Measurements from ENCODE around the gene RAB33B. TPM values are rescaled to one million over a fixed set of nuclear protein-coding genes. Genes with fewer than 3 reads are reported as not detected.

RAB33B gene
- total RNA-seq, 1 experiment from 2014 or later: 8.4 TPM

- DNase-seq: no peak
- Histone ChIP-seq H3K27ac (no peak overlapping the region), H3K36me3 (peaks cover 15% of the 10 kb centered on the region; the same call in 1 of the 2 replicates), H3K27me3 (no peaks in the 10 kb centered on the region), H3K4me3 (no peak overlapping the region), H3K9me3 (replicated peaks) (no peaks in the 10 kb centered on the region), H3K4me1 (no peaks in the 10 kb centered on the region)
Measured at GRCh38 chr4:139509727-139510410, 55.9 kb downstream of the RAB33B start.

GRCh38 chr4:139511320-139511719, 57.4 kb downstream of the RAB33B start:
- DNase-seq: no peak
- H3K27me3 ChIP-seq: no peaks in the 10 kb centered on the region
- no peaks in the 10 kb centered on the region for H3K9me3 ChIP-seq (replicated peaks)
- peaks cover 21% of the 10 kb centered on the region; the same call in 1 of the 2 replicates for H3K36me3 ChIP-seq
- no peak overlapping the region for H3K4me3 ChIP-seq
- no peak overlapping the region for H3K27ac ChIP-seq
- no peaks in the 10 kb centered on the region for H3K4me1 ChIP-seq

GRCh38 chr4:139514382-139515059, 60.6 kb downstream of the RAB33B start:
- Histone ChIP-seq H3K36me3 (peaks cover 37% of the 10 kb centered on the region), H3K27me3 (no peaks in the 10 kb centered on the region), H3K9me3 (replicated peaks) (no peaks in the 10 kb centered on the region), H3K4me1 (no peaks in the 10 kb centered on the region), H3K4me3 (no peak overlapping the region), H3K27ac (no peak overlapping the region)
- DNase-seq: no peak

- Histone ChIP-seq H3K9me3 (replicated peaks) (no peaks in the 10 kb centered on the region), H3K4me1 (no peaks in the 10 kb centered on the region), H3K27ac (no peak overlapping the region), H3K27me3 (no peaks in the 10 kb centered on the region), H3K36me3 (peaks cover 45% of the 10 kb centered on the region), H3K4me3 (no peak overlapping the region)
- no peak for DNase-seq
Measured at GRCh38 chr4:139515531-139515958, 61.6 kb downstream of the RAB33B start.

GRCh38 chr4:139521754-139522401, 68.0 kb downstream of the RAB33B start:
- no peak overlapping the region for H3K4me3 ChIP-seq
- H3K27me3 ChIP-seq: no peaks in the 10 kb centered on the region
- no peak overlapping the region for H3K27ac ChIP-seq

GRCh38 chr4:139522457-139522856, 68.5 kb downstream of the RAB33B start:
- no peaks in the 10 kb centered on the region for H3K9me3 ChIP-seq (replicated peaks)
- no peaks in the 10 kb centered on the region for H3K27me3 ChIP-seq
- peak; percentile 18 to 44 for DNase-seq
- peaks cover 39% of the 10 kb centered on the region for H3K36me3 ChIP-seq
- H3K4me1 ChIP-seq: no peaks in the 10 kb centered on the region
- H3K4me3 ChIP-seq: no peak overlapping the region
- H3K27ac ChIP-seq: no peak overlapping the region

More at GRCh38 chr4:139521754-139522401, 68.0 kb downstream of the RAB33B start:
- DNase-seq: no peak
- peaks cover 39% of the 10 kb centered on the region for H3K36me3 ChIP-seq
- no peaks in the 10 kb centered on the region for H3K9me3 ChIP-seq (replicated peaks)
- H3K4me1 ChIP-seq: no peaks in the 10 kb centered on the region

GRCh38 chr4:139523076-139523475, 69.2 kb downstream of the RAB33B start:
- Histone ChIP-seq H3K9me3 (replicated peaks) (no peaks in the 10 kb centered on the region), H3K27ac (no peak overlapping the region), H3K4me1 (no peaks in the 10 kb centered on the region; the same call in 1 of the 2 replicates), H3K27me3 (no peaks in the 10 kb centered on the region), H3K4me3 (no peak overlapping the region), H3K36me3 (peaks cover 41% of the 10 kb centered on the region)
- DNase-seq: no peak

- Histone ChIP-seq H3K4me1 (peaks cover 10% of the 10 kb centered on the region), H3K4me3 (no peak overlapping the region), H3K27me3 (no peaks in the 10 kb centered on the region), H3K36me3 (peaks cover 40% of the 10 kb centered on the region), H3K27ac (no peak overlapping the region), H3K9me3 (replicated peaks) (no peaks in the 10 kb centered on the region)
- no peak for DNase-seq
Measured at GRCh38 chr4:139524062-139524631, 70.2 kb downstream of the RAB33B start.

- H3K36me3 ChIP-seq: peaks cover 34% of the 10 kb centered on the region
- H3K27me3 ChIP-seq: no peaks in the 10 kb centered on the region
- H3K4me1 ChIP-seq: peaks cover 10% of the 10 kb centered on the region
- H3K9me3 ChIP-seq (replicated peaks): no peaks in the 10 kb centered on the region
- no peak overlapping the region for H3K27ac ChIP-seq
- H3K4me3 ChIP-seq: no peak overlapping the region
- no peak for DNase-seq
Measured at GRCh38 chr4:139525414-139525813, 71.5 kb downstream of the RAB33B start.

Other genes starting within 250 kb of the RAB33B start
- gene MGARP, start 173.9 kb upstream of the RAB33B start, total RNA-seq (2014; rRNA removed; shearing (Covaris generic)): 22.3 and 27.2 TPM in 2 replicates
- gene NAA15, start 152.6 kb upstream of the RAB33B start, total RNA-seq (2014; rRNA removed; shearing (Covaris generic)): 80.3 and 82.0 TPM in 2 replicates
- gene NDUFC1, start 151.6 kb upstream of the RAB33B start, total RNA-seq (2014; rRNA removed; shearing (Covaris generic)): 40.0 and 44.1 TPM in 2 replicates
- 26.3 and 26.8 TPM in 2 replicates for gene SETD7, start 102.1 kb downstream of the RAB33B start, total RNA-seq (2014; rRNA removed; shearing (Covaris generic))
- gene MGST2, start 211.7 kb downstream of the RAB33B start, total RNA-seq (2014; rRNA removed; shearing (Covaris generic)): 27.2 and 31.2 TPM in 2 replicates

Data from SJCRH30 (cell line).